Calu3 (cell line): ENCODE measurements around the gene RPL26. TPM values are rescaled to one million over a fixed set of nuclear protein-coding genes. Genes with fewer than 3 reads are reported as not detected.

Experiments used
- BruUV-seq: library from RNA; stranded (reverse); fragments of 400-500 nt; replicated peaks from 2 replicates; lab custom pipeline; 2021; lab: Mats Ljungman, UMichigan
- CTCF ChIA-PET: fragments of 300-600 bp; sonication (Branson Sonifier 250); formaldehyde crosslinking; loops from one replicate; lab custom pipeline; 2022; ENCODE audit warnings: antibody characterized with exemption; lab: Charles Lee
- DNase-seq: peaks from one replicate; pipeline ENCODE4 v3.0.0; 2022
- H3K27ac Mint-ChIP-seq: one replicate; pipeline ENCODE4 v1.8.0; 2022; ENCODE audit warnings: mixed read lengths; ENCODE audit not compliant: unreplicated experiment
- H3K27me3 Mint-ChIP-seq: one replicate; pipeline ENCODE4 v1.8.0; 2022; ENCODE audit warnings: mixed read lengths; ENCODE audit not compliant: unreplicated experiment
- H3K36me3 Mint-ChIP-seq: one replicate; pipeline ENCODE4 v1.8.0; 2022; ENCODE audit warnings: mild to moderate bottlenecking, moderate library complexity, mixed read lengths; ENCODE audit not compliant: insufficient read depth, unreplicated experiment
- H3K4me1 Mint-ChIP-seq: one replicate; pipeline ENCODE4 v1.8.0; 2022; ENCODE audit warnings: mild to moderate bottlenecking, low read depth, mixed read lengths; ENCODE audit not compliant: unreplicated experiment
- H3K4me3 Mint-ChIP-seq: one replicate; pipeline ENCODE4 v1.8.0; 2022; ENCODE audit warnings: mild to moderate bottlenecking, low read depth, moderate library complexity, mixed read lengths; ENCODE audit not compliant: unreplicated experiment
- H3K9me3 Mint-ChIP-seq: one replicate; pipeline ENCODE4 v1.8.0; 2022; ENCODE audit warnings: low read depth, mixed read lengths; ENCODE audit not compliant: unreplicated experiment
- intact Hi-C: fragments of 100-400 bp; cut with micrococcal nuclease; formaldehyde crosslinking; loops from one replicate; pipeline ENCODE4 v1.10.0; 2022; ENCODE audit not compliant: unreplicated experiment
- total RNA-seq: library from RNA; stranded (reverse); gene quantifications from 2 replicates; pipeline ENCODE4 v1.2.3, GENCODE V29; 2022
- TF ChIP-seq, protein P1 (sequence below): fragments of 200-600 bp; IDR thresholded peaks from one replicate; pipeline ENCODE4 v1.8.0; 2022; ENCODE audit warnings: antibody characterized with exemption; ENCODE audit not compliant: unreplicated experiment

The RPL26 gene
- total RNA-seq, 1 experiment from 2014 or later = 842 TPM

DNA sequence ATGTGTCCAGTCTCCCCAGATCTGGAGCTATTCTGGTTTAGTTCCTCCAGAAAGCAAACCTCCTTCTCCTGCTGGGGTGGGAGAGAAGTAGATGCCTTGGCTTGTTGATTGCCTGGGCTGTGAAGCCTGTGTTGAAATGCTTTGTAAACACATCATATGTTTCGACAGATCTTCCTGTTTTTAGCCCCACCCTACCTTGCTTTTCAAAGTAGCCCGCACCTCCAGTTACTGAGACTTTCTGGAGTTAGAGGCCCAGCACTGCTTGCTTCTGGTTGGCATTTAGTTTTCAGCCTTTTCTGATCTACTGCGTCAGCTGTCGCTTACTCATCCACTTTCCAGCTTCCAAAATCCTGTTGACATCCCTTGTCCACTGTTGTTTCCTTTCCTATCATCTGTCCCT is 34.8 kb upstream of the RPL26 start:
- intact Hi-C loops = no loop called here
- no peak overlapping the region for H3K4me3 Mint-ChIP-seq
- TF ChIP-seq, protein P1, sequence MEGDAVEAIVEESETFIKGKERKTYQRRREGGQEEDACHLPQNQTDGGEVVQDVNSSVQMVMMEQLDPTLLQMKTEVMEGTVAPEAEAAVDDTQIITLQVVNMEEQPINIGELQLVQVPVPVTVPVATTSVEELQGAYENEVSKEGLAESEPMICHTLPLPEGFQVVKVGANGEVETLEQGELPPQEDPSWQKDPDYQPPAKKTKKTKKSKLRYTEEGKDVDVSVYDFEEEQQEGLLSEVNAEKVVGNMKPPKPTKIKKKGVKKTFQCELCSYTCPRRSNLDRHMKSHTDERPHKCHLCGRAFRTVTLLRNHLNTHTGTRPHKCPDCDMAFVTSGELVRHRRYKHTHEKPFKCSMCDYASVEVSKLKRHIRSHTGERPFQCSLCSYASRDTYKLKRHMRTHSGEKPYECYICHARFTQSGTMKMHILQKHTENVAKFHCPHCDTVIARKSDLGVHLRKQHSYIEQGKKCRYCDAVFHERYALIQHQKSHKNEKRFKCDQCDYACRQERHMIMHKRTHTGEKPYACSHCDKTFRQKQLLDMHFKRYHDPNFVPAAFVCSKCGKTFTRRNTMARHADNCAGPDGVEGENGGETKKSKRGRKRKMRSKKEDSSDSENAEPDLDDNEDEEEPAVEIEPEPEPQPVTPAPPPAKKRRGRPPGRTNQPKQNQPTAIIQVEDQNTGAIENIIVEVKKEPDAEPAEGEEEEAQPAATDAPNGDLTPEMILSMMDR = no peak
- CTCF ChIA-PET = no interaction called here
- H3K27me3 Mint-ChIP-seq = peaks cover 25% of the 10 kb centered on the region
- no peak for DNase-seq
- no peaks in the 10 kb centered on the region for H3K9me3 Mint-ChIP-seq
- H3K27ac Mint-ChIP-seq = no peak overlapping the region
- H3K36me3 Mint-ChIP-seq = no peaks in the 10 kb centered on the region
- BruUV-seq = no TSS peak
- no peaks in the 10 kb centered on the region for H3K4me1 Mint-ChIP-seq

GRCh38 chr17:8413938-8414337 is 30.9 kb upstream of the RPL26 start:
- DNase-seq = no peak
- Mint-ChIP-seq H3K4me1 (no peaks in the 10 kb centered on the region), H3K27me3 (peaks cover 25% of the 10 kb centered on the region), H3K27ac (no peak overlapping the region), H3K9me3 (no peaks in the 10 kb centered on the region), H3K36me3 (no peaks in the 10 kb centered on the region), H3K4me3 (no peak overlapping the region)
- CTCF ChIA-PET = no interaction called here
- no TSS peak for BruUV-seq
- intact Hi-C loops = no loop called here
- TF ChIP-seq, protein P1 = no peak

GRCh38 chr17:8413328-8413727 is 30.3 kb upstream of the RPL26 start:
- no peak for DNase-seq
- CTCF ChIA-PET = no interaction called here
- intact Hi-C loops = no loop called here
- peaks cover 5% of the 10 kb centered on the region for H3K4me1 Mint-ChIP-seq
- BruUV-seq = no TSS peak
- H3K27ac Mint-ChIP-seq = no peak overlapping the region
- H3K9me3 Mint-ChIP-seq = no peaks in the 10 kb centered on the region
- H3K4me3 Mint-ChIP-seq = no peak overlapping the region
- peaks cover 3% of the 10 kb centered on the region for H3K36me3 Mint-ChIP-seq
- peaks cover 21% of the 10 kb centered on the region for H3K27me3 Mint-ChIP-seq
- TF ChIP-seq, protein P1 = no peak

GRCh38 chr17:8412089-8412488 is 29.1 kb upstream of the RPL26 start:
- no peak for DNase-seq
- no peaks in the 10 kb centered on the region for H3K9me3 Mint-ChIP-seq
- peaks cover 12% of the 10 kb centered on the region for H3K27me3 Mint-ChIP-seq
- peaks cover 8% of the 10 kb centered on the region for H3K4me1 Mint-ChIP-seq
- peaks cover 5% of the 10 kb centered on the region for H3K36me3 Mint-ChIP-seq
- intact Hi-C loops = no loop called here
- no peak overlapping the region for H3K27ac Mint-ChIP-seq
- TF ChIP-seq, protein P1 = no peak
- H3K4me3 Mint-ChIP-seq = no peak overlapping the region
- no TSS peak for BruUV-seq
- CTCF ChIA-PET = no interaction called here
